Neural cell (in vitro differentiated cells): Measurements from ENCODE around the gene PODNL1.

Experiments used
- EP300 ChIP-seq: fragments of 450-650 bp; conservative IDR thresholded peaks from 2 replicates; pipeline ENCODE4 v1.6.1; 2014; ENCODE audit warnings: antibody characterized with exemption, mild to moderate bottlenecking, moderate library complexity; ENCODE audit not compliant: poor library complexity, severe bottlenecking
- RAD21 ChIP-seq: fragments of 450-650 bp; conservative IDR thresholded peaks from 2 replicates; pipeline ENCODE4 v1.6.1; 2014; ENCODE audit warnings: antibody characterized with exemption, mild to moderate bottlenecking, moderate library complexity
- SMC3 ChIP-seq: fragments of 450-650 bp; conservative IDR thresholded peaks from 2 replicates; pipeline ENCODE4 v1.6.1; 2014; ENCODE audit warnings: antibody characterized with exemption, mild to moderate bottlenecking, moderate library complexity; ENCODE audit not compliant: poor library complexity
- TAF1 ChIP-seq: IDR thresholded peaks from 2 replicates; pipeline ENCODE4 v1.6.1; 2012; ENCODE audit warnings: low read depth

GRCh38 chr19:13963603-13964105 lies 25.4 kb upstream of the PODNL1 start:
- TF ChIP-seq TAF1, result no peak
- TF ChIP-seq SMC3, result no peak
- TF ChIP-seq EP300, result no peak
- TF ChIP-seq RAD21, result no peak
